ENCODE data around the gene ZNF83.
"Not testable (repeated sequence)": the region's sequence is repeated elsewhere in the genome, so short reads cannot be mapped to it uniquely, and the experiment has no call there.

Gene ZNF83

GRCh38 chr19:52646571-52647217 lies 8.5 kb upstream of the ZNF83 start:
- TF ChIP-seq, protein P1, sequence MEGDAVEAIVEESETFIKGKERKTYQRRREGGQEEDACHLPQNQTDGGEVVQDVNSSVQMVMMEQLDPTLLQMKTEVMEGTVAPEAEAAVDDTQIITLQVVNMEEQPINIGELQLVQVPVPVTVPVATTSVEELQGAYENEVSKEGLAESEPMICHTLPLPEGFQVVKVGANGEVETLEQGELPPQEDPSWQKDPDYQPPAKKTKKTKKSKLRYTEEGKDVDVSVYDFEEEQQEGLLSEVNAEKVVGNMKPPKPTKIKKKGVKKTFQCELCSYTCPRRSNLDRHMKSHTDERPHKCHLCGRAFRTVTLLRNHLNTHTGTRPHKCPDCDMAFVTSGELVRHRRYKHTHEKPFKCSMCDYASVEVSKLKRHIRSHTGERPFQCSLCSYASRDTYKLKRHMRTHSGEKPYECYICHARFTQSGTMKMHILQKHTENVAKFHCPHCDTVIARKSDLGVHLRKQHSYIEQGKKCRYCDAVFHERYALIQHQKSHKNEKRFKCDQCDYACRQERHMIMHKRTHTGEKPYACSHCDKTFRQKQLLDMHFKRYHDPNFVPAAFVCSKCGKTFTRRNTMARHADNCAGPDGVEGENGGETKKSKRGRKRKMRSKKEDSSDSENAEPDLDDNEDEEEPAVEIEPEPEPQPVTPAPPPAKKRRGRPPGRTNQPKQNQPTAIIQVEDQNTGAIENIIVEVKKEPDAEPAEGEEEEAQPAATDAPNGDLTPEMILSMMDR (IDR thresholded peaks at IDR 0.05; ENCODE audit: low read length, missing control alignments) = no peak
- DNase-seq (ENCODE audit: low read depth) = no peak
- H3K4me3 ChIP-seq (replicated peaks; ENCODE audit: low read depth, low read length) = no peak overlapping the region

- no peak for DNase-seq (ENCODE audit: low read depth)
- H3K4me3 ChIP-seq (replicated peaks; ENCODE audit: low read depth, low read length) = no peak overlapping the region
- TF ChIP-seq, protein P1 (IDR thresholded peaks at IDR 0.05; ENCODE audit: low read length, missing control alignments) = no peak
Observed at GRCh38 chr19:52640916-52641315, 2.8 kb upstream of the ZNF83 start.

GRCh38 chr19:52639996-52640395 lies 1.8 kb upstream of the ZNF83 start:
- no peak for DNase-seq (ENCODE audit: low read depth)
- no peak overlapping the region for H3K4me3 ChIP-seq (replicated peaks; ENCODE audit: low read depth, low read length)
- TF ChIP-seq, protein P1 (IDR thresholded peaks at IDR 0.05; ENCODE audit: low read length, missing control alignments) = no peak

DNA sequence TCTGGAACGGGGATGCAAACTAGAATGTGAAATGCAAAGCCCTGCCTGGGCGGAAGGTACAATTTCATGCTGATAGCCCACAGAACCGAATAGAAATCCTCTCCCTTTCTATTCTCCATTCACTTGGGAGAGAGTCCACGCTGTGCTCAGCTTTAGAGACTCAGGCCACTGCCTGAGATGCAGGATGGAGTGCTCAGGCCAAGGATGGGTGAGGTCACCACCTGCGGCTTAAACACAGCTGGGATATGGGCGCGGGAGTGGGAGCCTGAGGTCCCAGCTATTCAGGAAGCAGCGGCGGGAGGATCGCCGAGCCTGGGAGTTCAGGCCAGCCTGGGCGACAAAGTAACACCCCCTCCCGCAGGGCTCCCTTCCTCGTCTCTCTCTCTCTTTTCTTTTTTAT lies 446 bp upstream of the ZNF83 start:
- peak overlapping the region; percentile 93 for H3K4me3 ChIP-seq (replicated peaks; ENCODE audit: low read depth, low read length)

DNA sequence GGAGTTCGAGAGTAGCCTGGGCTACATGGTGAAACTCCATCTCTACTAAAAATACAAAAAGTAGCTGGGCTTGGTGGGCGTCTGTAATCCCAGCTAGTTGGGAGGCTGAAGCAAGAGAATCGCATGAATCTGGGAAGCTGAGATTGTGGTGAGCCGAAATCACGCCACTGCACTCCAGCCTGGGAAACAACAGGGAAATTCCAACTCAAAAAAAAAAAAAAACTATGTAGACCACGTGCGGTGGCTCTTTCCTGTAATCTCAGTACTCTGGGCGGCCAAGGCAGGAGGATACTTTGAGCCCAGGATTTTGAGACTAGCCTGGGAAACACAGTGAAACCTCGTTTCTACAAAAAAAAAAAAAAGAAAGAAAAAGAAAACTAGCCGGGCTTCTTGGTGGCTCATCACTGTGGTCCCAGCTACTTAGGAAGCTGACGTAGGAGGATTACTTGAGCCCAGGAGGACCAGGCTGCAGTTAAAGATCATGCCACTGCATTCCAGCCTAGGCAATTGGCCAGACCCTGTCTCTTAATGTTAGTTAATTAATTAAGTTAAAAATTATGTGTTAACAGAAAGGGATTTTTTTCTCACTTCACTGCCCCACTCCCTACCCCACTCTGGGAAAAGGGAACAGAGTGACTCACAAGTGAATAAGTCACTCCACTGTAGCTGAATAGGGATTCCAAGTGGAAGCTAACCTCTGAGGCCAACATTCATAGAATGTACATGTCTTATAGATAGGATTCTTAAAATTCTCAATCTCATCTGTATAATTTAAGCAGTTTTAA lies 2.2 kb downstream of the ZNF83 start:
- H3K4me3 ChIP-seq (replicated peaks; ENCODE audit: low read depth, low read length) = no peak overlapping the region
- TF ChIP-seq, protein P1 (IDR thresholded peaks at IDR 0.05; ENCODE audit: low read length, missing control alignments) = no peak
- DNase-seq (ENCODE audit: low read depth) = no peak

More for the DNA sequence above, 446 bp upstream of the ZNF83 start:
- TF ChIP-seq, protein P1 (IDR thresholded peaks at IDR 0.05; ENCODE audit: low read length, missing control alignments) = no peak
- no peak for DNase-seq (ENCODE audit: low read depth)

- not testable (repeated sequence) for DNase-seq (ENCODE audit: low read depth)
Observed at GRCh38 chr19:52627441-52627840, 10.7 kb downstream of the ZNF83 start.

GRCh38 chr19:52626915-52627314 lies 11.2 kb downstream of the ZNF83 start:
- TF ChIP-seq, protein P1 (IDR thresholded peaks at IDR 0.05; ENCODE audit: low read length, missing control alignments) = no peak
- DNase-seq (ENCODE audit: low read depth) = no peak
- no peak overlapping the region for H3K4me3 ChIP-seq (replicated peaks; ENCODE audit: low read depth, low read length)

More at GRCh38 chr19:52627441-52627840, 10.7 kb downstream of the ZNF83 start:
- not testable (repeated sequence) for H3K4me3 ChIP-seq (replicated peaks; ENCODE audit: low read depth, low read length)

Data from fibroblast of pulmonary artery (primary cell).